IPS-18a (cell line): ENCODE data around the gene PLCB4.
A peak's percentile ranks its signal among the peaks of the same experiment; 100 is the strongest.

Source experiments
- H3K27ac ChIP-seq: one replicate; pipeline ENCODE4 v1.5.1; 2013; ENCODE audit warnings: low read length
- H3K27me3 ChIP-seq: one replicate; pipeline ENCODE4 v1.6.1; 2013; ENCODE audit warnings: mild to moderate bottlenecking, low read length; ENCODE audit not compliant: control insufficient read depth, insufficient read depth
- H3K36me3 ChIP-seq: one replicate; pipeline ENCODE4 v1.6.1; 2013; ENCODE audit warnings: low read depth, low read length; ENCODE audit not compliant: control insufficient read depth
- H3K4me1 ChIP-seq: one replicate; pipeline ENCODE4 v1.6.1; 2013; ENCODE audit warnings: low read depth, low read length; ENCODE audit not compliant: control insufficient read depth
- H3K4me3 ChIP-seq: one replicate; pipeline ENCODE4 v1.5.1; 2013; ENCODE audit warnings: low read length
- H3K9ac ChIP-seq: one replicate; pipeline ENCODE4 v1.6.1; 2013; ENCODE audit warnings: mild to moderate bottlenecking, low read length, moderate library complexity
- H3K9me3 ChIP-seq: one replicate; pipeline ENCODE4 v1.6.1; 2013; ENCODE audit warnings: low read depth, low read length; ENCODE audit not compliant: control insufficient read depth

The PLCB4 gene

GRCh38 chr20:9062066-9062465 is 6.8 kb upstream of the PLCB4 start:
- no peak overlapping the region for H3K4me3 ChIP-seq

GRCh38 chr20:9066191-9066590 is 2.7 kb upstream of the PLCB4 start:
- Histone ChIP-seq H3K27ac (no peak overlapping the region), H3K4me3 (no peak overlapping the region), H3K36me3 (no peaks in the 10 kb centered on the region)

More at GRCh38 chr20:9062066-9062465, 6.8 kb upstream of the PLCB4 start:
- H3K27me3 ChIP-seq, result no peaks in the 10 kb centered on the region
- no peaks in the 10 kb centered on the region for H3K9me3 ChIP-seq
- H3K4me1 ChIP-seq, result no peaks in the 10 kb centered on the region
- H3K9ac ChIP-seq, result no peak overlapping the region
- no peaks in the 10 kb centered on the region for H3K36me3 ChIP-seq
- no peak overlapping the region for H3K27ac ChIP-seq

GRCh38 chr20:9068233-9068801 is 570 bp upstream of the PLCB4 start:
- no peaks in the 10 kb centered on the region for H3K9me3 ChIP-seq
- no peak overlapping the region for H3K27ac ChIP-seq
- no peaks in the 10 kb centered on the region for H3K36me3 ChIP-seq
- H3K9ac ChIP-seq, result peak overlapping the region; percentile 78
- peak overlapping the region; percentile 90 for H3K4me3 ChIP-seq
- H3K27me3 ChIP-seq, result no peaks in the 10 kb centered on the region
- peaks cover 43% of the 10 kb centered on the region for H3K4me1 ChIP-seq

More at GRCh38 chr20:9066191-9066590, 2.7 kb upstream of the PLCB4 start:
- Histone ChIP-seq H3K9ac (no peak overlapping the region), H3K4me1 (peaks cover 24% of the 10 kb centered on the region), H3K9me3 (no peaks in the 10 kb centered on the region), H3K27me3 (no peaks in the 10 kb centered on the region)

GRCh38 chr20:9070304-9070703 is 1.4 kb downstream of the PLCB4 start:
- H3K36me3 ChIP-seq, result no peaks in the 10 kb centered on the region
- H3K9ac ChIP-seq, result peak overlapping the region; percentile 37
- H3K4me1 ChIP-seq, result peaks cover 57% of the 10 kb centered on the region
- H3K27me3 ChIP-seq, result no peaks in the 10 kb centered on the region
- H3K9me3 ChIP-seq, result no peaks in the 10 kb centered on the region
- H3K27ac ChIP-seq, result no peak overlapping the region
- H3K4me3 ChIP-seq, result peak overlapping the region; percentile 90

GRCh38 chr20:9071976-9072726 is 3.3 kb downstream of the PLCB4 start:
- Histone ChIP-seq H3K27me3 (no peaks in the 10 kb centered on the region), H3K4me1 (peaks cover 61% of the 10 kb centered on the region), H3K27ac (no peak overlapping the region), H3K9me3 (no peaks in the 10 kb centered on the region), H3K36me3 (no peaks in the 10 kb centered on the region), H3K9ac (no peak overlapping the region), H3K4me3 (no peak overlapping the region)

- Histone ChIP-seq H3K36me3 (no peaks in the 10 kb centered on the region), H3K27ac (no peak overlapping the region), H3K4me1 (peaks cover 58% of the 10 kb centered on the region)
Measured at GRCh38 chr20:9072861-9073500, 4.1 kb downstream of the PLCB4 start.

GRCh38 chr20:9075264-9076095 is 6.6 kb downstream of the PLCB4 start:
- Histone ChIP-seq H3K9me3 (no peaks in the 10 kb centered on the region), H3K4me1 (peaks cover 49% of the 10 kb centered on the region), H3K9ac (no peak overlapping the region), H3K36me3 (no peaks in the 10 kb centered on the region), H3K4me3 (no peak overlapping the region), H3K27me3 (no peaks in the 10 kb centered on the region), H3K27ac (peak overlapping the region; percentile 49)

More at GRCh38 chr20:9072861-9073500, 4.1 kb downstream of the PLCB4 start:
- Histone ChIP-seq H3K9me3 (no peaks in the 10 kb centered on the region), H3K27me3 (no peaks in the 10 kb centered on the region), H3K4me3 (no peak overlapping the region), H3K9ac (no peak overlapping the region)

GRCh38 chr20:9076440-9076839 is 7.6 kb downstream of the PLCB4 start:
- Histone ChIP-seq H3K4me3 (no peak overlapping the region), H3K4me1 (peaks cover 40% of the 10 kb centered on the region), H3K27ac (no peak overlapping the region), H3K36me3 (no peaks in the 10 kb centered on the region), H3K27me3 (no peaks in the 10 kb centered on the region), H3K9ac (no peak overlapping the region), H3K9me3 (no peaks in the 10 kb centered on the region)

GRCh38 chr20:9078826-9079731 is 10.2 kb downstream of the PLCB4 start:
- Histone ChIP-seq H3K27me3 (no peaks in the 10 kb centered on the region), H3K4me3 (no peak overlapping the region), H3K9me3 (no peaks in the 10 kb centered on the region), H3K27ac (no peak overlapping the region), H3K4me1 (peaks cover 21% of the 10 kb centered on the region), H3K36me3 (no peaks in the 10 kb centered on the region), H3K9ac (no peak overlapping the region)

GRCh38 chr20:9081423-9081966 is 12.6 kb downstream of the PLCB4 start:
- no peak overlapping the region for H3K9ac ChIP-seq

More at GRCh38 chr20:9081423-9081966, 12.6 kb downstream of the PLCB4 start:
- Histone ChIP-seq H3K27me3 (no peaks in the 10 kb centered on the region), H3K36me3 (no peaks in the 10 kb centered on the region), H3K4me3 (no peak overlapping the region), H3K27ac (no peak overlapping the region), H3K4me1 (peaks cover 4% of the 10 kb centered on the region), H3K9me3 (no peaks in the 10 kb centered on the region)
